Heart left ventricle (tissue), 13 donors: ENCODE measurements around the gene AGTRAP.

Experiments used
- POLR2A ChIP-seq, 2 donors: fragments of 450-650 bp; IDR thresholded peaks; one replicate each; pipeline ENCODE4 v1.6.1; 2017; ENCODE audit warnings: antibody characterized with exemption in 2 of 2, mild to moderate bottlenecking in 2 of 2, moderate library complexity in 2 of 2
- TF ChIP-seq, protein P1 (sequence below), 12 donors: fragments of 200-600 bp; sonication (generic) in 4 of 12; IDR thresholded peaks; one replicate each; pipeline versions ENCODE4 v1.5.0 to v1.8.0; 2018 to 2022; ENCODE audit warnings: antibody characterized with exemption in 12 of 12, mild to moderate bottlenecking in 5 of 12
- donor health status: ischemic (EF 13 %, LVEDD 7.1; RV severe dilation, severe dysfunction).
- donor health status: DM: no; HTN: yes; CAD: no.
- donor health status: DM: no; HTN: no; CAD: no.
- donor health status: ischemic (EF 25% LVEDD 6.9; RV normal size, moderate dysfunction).
- donor health status: ischemic (EF 25% LVEDD 5.7; RV mildly dilated, moderate dysfunction).
- donor health status: ischemic (EF 35%, LVEDD 5.7; RV mildly dilated, moderate dysfunction).
- donor health status: nonischemic (EF 11% LVEDD 7.7; RV severe dilation, severe dysfunction).
- donor health status: DM: yes; HTN: yes; CAD: no.
- donor health status: PGD.
- donor health status: ischemic (EF 29% LVEDD 5.4; RV normal size, mild dysfunction).
- donor health status: nonischemic (EF 23%, LVEDD 6.1; RV moderate dilation, normal function).

DNA sequence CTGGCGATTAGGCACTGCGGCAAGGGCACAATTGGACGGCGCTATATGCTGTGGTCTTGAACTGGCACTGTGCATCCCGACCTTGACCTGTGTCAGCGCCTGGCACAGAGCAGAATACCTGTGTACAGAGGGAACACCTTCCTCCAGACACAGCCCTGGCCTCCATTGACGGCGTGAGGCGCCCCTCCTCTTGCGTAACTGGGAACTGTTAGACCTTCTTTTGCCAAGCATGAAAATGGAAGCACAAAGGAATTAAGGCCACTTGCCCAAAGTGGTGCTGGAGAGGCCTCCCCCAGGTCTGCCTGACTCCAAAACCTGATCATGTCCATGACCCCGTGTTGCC, 6.8 kb upstream of the AGTRAP start:
- TF ChIP-seq, protein P1, sequence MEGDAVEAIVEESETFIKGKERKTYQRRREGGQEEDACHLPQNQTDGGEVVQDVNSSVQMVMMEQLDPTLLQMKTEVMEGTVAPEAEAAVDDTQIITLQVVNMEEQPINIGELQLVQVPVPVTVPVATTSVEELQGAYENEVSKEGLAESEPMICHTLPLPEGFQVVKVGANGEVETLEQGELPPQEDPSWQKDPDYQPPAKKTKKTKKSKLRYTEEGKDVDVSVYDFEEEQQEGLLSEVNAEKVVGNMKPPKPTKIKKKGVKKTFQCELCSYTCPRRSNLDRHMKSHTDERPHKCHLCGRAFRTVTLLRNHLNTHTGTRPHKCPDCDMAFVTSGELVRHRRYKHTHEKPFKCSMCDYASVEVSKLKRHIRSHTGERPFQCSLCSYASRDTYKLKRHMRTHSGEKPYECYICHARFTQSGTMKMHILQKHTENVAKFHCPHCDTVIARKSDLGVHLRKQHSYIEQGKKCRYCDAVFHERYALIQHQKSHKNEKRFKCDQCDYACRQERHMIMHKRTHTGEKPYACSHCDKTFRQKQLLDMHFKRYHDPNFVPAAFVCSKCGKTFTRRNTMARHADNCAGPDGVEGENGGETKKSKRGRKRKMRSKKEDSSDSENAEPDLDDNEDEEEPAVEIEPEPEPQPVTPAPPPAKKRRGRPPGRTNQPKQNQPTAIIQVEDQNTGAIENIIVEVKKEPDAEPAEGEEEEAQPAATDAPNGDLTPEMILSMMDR (IDR thresholded peaks at IDR 0.05), result no peak
- TF ChIP-seq POLR2A (IDR thresholded peaks at IDR 0.05), result no peak
